D721Med (cell line): ENCODE results near the gene GID4.

Experiments used
- DNase-seq: peaks from one replicate; pipeline ENCODE4 v3.0.0; 2011; ENCODE audit warnings: low spot score; ENCODE audit not compliant: insufficient read length
- FAIRE-seq: peaks from 2 replicates; lab custom pipeline; 2011; peaks lifted over from hg19 to GRCh38; lab: Jason Lieb, UNC
- CTCF ChIP-seq: IDR thresholded peaks from 2 replicates; pipeline ENCODE4 v1.5.1; 2012; ENCODE audit warnings: mild to moderate bottlenecking, control low read depth; ENCODE audit not compliant: insufficient read depth; ENCODE audit errors: missing control alignments

The GID4 gene

GRCh38 chr17:18076936-18077335 lies 37.7 kb downstream of the GID4 start:
- no peak for DNase-seq
- FAIRE-seq: no peak
- TF ChIP-seq CTCF: no peak

- FAIRE-seq (no peak), DNase-seq (no peak)
- no peak for TF ChIP-seq CTCF
Observed at GRCh38 chr17:18079543-18079942, 40.3 kb downstream of the GID4 start.

GRCh38 chr17:18084256-18084655 lies 45.0 kb downstream of the GID4 start:
- TF ChIP-seq CTCF: no peak
- DNase-seq (no peak), FAIRE-seq (no peak)

GRCh38 chr17:18087610-18088491 lies 48.6 kb downstream of the GID4 start, which contains the start of gene DRG2:
DRG2 (plus strand) TSS chr17:18087948; CDS start chr17:18088024, 76 bp downstream.
- FAIRE-seq (no peak), DNase-seq (peak; percentile 96)
- no peak for TF ChIP-seq CTCF

GRCh38 chr17:18089613-18090012 lies 50.4 kb downstream of the GID4 start:
- no peak for FAIRE-seq
- TF ChIP-seq CTCF: no peak
- no peak for DNase-seq

GRCh38 chr17:18093616-18094408 lies 54.6 kb downstream of the GID4 start:
- DNase-seq: no peak
- TF ChIP-seq CTCF: peak; percentile 14
- FAIRE-seq: no peak
